Uterus (tissue), 2 donors: ENCODE data around the gene EPHA2.

ENCODE experiments used
- CTCF ChIP-seq, 4 experiments: fragments of 200-600 bp in 2 of 4; fragments of 450-650 bp in 2 of 4; sonication (generic) in 2 of 4; IDR thresholded peaks; one replicate each; pipeline ENCODE4 v1.5.1; 2016 to 2019; ENCODE audit warnings: antibody characterized with exemption in 4 of 4, mild to moderate bottlenecking in 2 of 4, moderate library complexity in 1 of 4
- POLR2A ChIP-seq, 2 donors: fragments of 450-650 bp; IDR thresholded peaks; one replicate each; pipeline ENCODE4 v1.6.1; 2016; ENCODE audit warnings: antibody characterized with exemption in 2 of 2, mild to moderate bottlenecking in 1 of 2, moderate library complexity in 1 of 2

- TF ChIP-seq CTCF (IDR thresholded peaks at IDR 0.05), result no peak
- peak in 1 of 2 donors; percentile 10 for TF ChIP-seq POLR2A (IDR thresholded peaks at IDR 0.05)
Observed at GRCh38 chr1:16076031-16076864, 79.6 kb downstream of the EPHA2 start.
